Cardiac muscle cell (in vitro differentiated cells and primary cell): ENCODE results near the gene USB1. TPM values are rescaled to one million over a fixed set of nuclear protein-coding genes. Genes with fewer than 3 reads are reported as not detected.

Experiments
- DNase-seq, 2 donors: peaks; one replicate each; pipeline versions ENCODE4 v3.0.0 to v3.0.0-alpha.2; 2010 to 2017; ENCODE audit warnings: low read depth in 1 of 2, low spot score in 1 of 2
- H3K27ac ChIP-seq: fragments of 200-600 bp; sonication (generic); 2 replicates; pipeline ENCODE4 v1.5.1; 2016
- H3K27me3 ChIP-seq: fragments of 200-600 bp; sonication (generic); 2 replicates; pipeline ENCODE4 v1.6.0; 2016; ENCODE audit warnings: control low read depth
- H3K36me3 ChIP-seq: fragments of 200-600 bp; sonication (generic); 2 replicates; pipeline ENCODE4 v1.5.1; 2016; ENCODE audit warnings: control low read depth
- H3K4me1 ChIP-seq: fragments of 200-600 bp; sonication (generic); 2 replicates; pipeline ENCODE4 v1.8.1; 2017; ENCODE audit warnings: low read depth, mild to moderate bottlenecking, mixed run types
- H3K4me3 ChIP-seq: fragments of 200-600 bp; sonication (generic); 2 replicates; pipeline ENCODE4 v1.5.1; 2016; ENCODE audit warnings: mild to moderate bottlenecking
- H3K9me3 ChIP-seq: fragments of 200-600 bp; sonication (generic); 2 replicates; pipeline ENCODE4 v1.5.1; 2017; ENCODE audit warnings: low read depth, mild to moderate bottlenecking, control low read depth
- polyA plus RNA-seq: library from polyadenylated mRNA; unstranded; fragments of >200 nt; fragmentation: Nextera tagmentation; extraction: Ambion mirVana; gene quantifications from 2 replicates; pipeline ENCODE4 v1.2.1, GENCODE V29; 2016
- total RNA-seq: library from RNA; depleted of rRNA; stranded (reverse); fragments of >200 nt; gene quantifications from 2 replicates; pipeline ENCODE4 v1.2.3, GENCODE V29; 2016
- TF ChIP-seq, protein P1 (sequence below): IDR thresholded peaks from 2 replicates; pipeline ENCODE4 v1.5.1; 2012; ENCODE audit warnings: low read depth, mild to moderate bottlenecking, low read length

The USB1 gene
- total and polyA plus RNA-seq, 2 experiments from 2014 or later, result 48.3 to 60.8 TPM

DNA sequence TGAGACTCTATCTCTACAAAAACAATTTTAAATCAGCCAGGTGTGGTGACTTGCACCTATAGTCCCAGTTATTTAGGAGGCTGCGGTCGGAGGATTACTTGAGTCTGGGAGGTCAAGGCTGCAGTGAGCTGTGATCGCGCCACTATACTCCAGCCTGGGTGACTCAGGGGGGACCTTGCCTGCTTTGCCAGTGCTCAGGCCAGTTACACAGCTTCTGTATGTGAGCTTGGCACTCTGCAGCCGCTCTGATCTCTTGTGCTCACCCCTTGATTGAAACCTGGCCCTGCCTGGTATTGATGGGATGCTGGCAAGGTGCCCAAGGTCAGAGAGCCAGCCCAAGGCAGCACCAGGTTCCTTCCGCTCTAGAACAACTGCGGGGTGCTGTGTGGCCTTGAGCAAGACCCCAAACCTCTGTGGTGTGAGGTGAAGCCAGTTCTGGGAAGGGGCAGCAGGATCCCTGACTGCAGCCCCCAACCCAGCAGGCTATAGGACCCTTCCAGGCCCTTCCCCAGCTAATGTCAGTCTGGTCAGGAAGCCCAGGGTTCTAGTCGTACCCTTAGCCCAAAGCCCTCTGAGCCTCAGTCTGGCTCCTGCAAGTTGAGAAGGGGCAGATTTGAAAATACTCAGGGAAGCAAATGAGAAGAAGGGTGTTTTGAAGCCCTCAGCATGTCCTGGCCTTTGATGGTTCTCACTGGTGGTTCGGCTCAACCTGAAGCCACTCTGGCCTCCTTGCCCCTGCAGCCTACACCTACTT is 43.2 kb downstream of the USB1 start:
- peak overlapping the region; percentile 96 for H3K27ac ChIP-seq
- peaks cover 28% of the 10 kb centered on the region for H3K4me1 ChIP-seq
- no peaks in the 10 kb centered on the region for H3K9me3 ChIP-seq
- H3K36me3 ChIP-seq, result peaks cover 63% of the 10 kb centered on the region
- H3K4me3 ChIP-seq, result no peak overlapping the region
- no peaks in the 10 kb centered on the region for H3K27me3 ChIP-seq
- no peak for DNase-seq
- TF ChIP-seq, protein P1, sequence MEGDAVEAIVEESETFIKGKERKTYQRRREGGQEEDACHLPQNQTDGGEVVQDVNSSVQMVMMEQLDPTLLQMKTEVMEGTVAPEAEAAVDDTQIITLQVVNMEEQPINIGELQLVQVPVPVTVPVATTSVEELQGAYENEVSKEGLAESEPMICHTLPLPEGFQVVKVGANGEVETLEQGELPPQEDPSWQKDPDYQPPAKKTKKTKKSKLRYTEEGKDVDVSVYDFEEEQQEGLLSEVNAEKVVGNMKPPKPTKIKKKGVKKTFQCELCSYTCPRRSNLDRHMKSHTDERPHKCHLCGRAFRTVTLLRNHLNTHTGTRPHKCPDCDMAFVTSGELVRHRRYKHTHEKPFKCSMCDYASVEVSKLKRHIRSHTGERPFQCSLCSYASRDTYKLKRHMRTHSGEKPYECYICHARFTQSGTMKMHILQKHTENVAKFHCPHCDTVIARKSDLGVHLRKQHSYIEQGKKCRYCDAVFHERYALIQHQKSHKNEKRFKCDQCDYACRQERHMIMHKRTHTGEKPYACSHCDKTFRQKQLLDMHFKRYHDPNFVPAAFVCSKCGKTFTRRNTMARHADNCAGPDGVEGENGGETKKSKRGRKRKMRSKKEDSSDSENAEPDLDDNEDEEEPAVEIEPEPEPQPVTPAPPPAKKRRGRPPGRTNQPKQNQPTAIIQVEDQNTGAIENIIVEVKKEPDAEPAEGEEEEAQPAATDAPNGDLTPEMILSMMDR, result no peak

DNA sequence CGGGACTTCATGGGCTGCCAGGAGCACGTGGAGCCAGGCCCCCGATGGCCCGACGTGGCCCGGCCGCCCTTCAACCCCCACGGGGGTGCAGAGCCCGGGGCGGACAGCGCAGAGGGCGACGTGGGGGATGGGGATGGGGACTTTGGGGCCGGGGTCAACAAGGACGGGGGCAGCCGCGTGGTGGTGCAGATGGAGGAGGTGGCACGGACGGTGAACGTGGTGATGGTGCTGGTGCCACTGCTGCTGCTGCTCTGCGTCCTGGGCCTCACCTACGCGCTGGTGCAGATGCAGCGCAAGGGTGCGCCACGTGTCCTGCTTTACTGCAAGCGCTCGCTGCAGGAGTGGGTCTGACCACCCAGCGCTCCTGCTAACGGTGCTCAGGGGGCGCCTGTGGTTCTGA is 43.9 kb downstream of the USB1 start:
- Histone ChIP-seq H3K4me1 (peaks cover 34% of the 10 kb centered on the region), H3K27ac (peak overlapping the region; percentile 96), H3K27me3 (no peaks in the 10 kb centered on the region), H3K9me3 (no peaks in the 10 kb centered on the region), H3K4me3 (no peak overlapping the region), H3K36me3 (peaks cover 56% of the 10 kb centered on the region)
- TF ChIP-seq, protein P1, result no peak
- DNase-seq, result no peak

DNA sequence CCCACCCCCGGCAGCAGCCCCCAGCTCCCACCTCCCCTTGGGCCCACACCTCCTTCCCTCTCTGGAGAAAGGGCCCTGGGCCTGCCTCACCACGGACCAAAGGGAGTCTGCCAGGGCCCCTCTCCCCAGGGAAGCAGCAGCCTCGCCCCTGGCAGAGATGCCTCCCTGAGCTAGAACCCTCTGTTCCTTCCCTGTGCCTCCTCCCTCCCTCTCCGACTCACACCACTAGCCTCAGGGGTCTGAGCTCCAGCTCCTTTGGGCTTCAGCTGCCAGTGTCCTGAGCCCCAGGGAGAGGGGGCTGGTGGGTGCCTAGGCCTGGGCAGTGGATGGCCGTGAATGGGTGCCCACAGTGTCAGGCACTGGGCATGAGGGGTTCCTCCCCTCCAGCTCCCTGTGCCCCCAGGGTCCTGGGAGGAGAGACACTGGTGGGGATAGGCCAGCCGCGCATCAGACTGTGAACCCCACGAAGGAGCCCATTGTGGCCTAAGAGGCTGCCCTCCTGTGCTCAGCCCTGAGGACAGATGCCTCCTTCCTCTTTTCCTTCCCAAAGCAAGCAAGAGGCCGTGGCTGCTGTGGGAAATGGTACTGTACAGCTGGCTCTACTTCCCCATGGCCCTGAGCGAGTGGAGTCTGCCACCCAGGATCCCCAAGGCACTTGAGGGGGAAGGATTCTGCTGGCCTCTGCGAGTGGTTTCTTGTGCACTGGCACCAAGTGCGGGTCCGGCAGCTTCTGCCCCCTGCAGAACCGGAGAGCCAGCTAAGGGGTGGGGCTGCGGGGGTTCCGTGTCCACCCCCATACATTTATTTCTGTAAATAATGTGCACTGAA is 45.1 kb downstream of the USB1 start:
- TF ChIP-seq, protein P1, result no peak
- no peak overlapping the region for H3K4me3 ChIP-seq
- DNase-seq, result no peak
- peaks cover 46% of the 10 kb centered on the region for H3K4me1 ChIP-seq
- H3K36me3 ChIP-seq, result peaks cover 45% of the 10 kb centered on the region
- H3K27me3 ChIP-seq, result no peaks in the 10 kb centered on the region
- H3K27ac ChIP-seq, result peak overlapping the region; percentile 96
- no peaks in the 10 kb centered on the region for H3K9me3 ChIP-seq

DNA sequence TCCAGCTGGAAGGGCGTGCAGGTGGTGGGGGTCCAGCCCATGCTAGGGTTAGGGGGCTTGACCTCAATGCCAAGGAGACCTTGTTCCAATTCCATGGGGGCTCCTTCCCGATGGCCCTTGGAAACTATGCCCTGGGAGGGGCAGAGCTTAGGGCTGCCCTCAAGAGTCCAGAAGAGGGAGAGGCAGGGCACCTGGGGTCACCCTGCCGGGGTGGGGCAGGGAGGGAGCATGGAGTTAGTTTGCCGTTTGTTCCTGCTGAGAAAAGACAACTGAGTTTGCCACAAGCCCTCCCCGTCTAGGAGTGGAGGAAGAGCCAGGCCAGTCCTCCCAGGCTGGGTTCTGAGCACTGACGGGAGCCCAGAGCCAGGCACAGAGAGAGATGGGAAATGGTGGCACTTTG is 45.7 kb downstream of the USB1 start:
- H3K9me3 ChIP-seq, result no peaks in the 10 kb centered on the region
- no peak overlapping the region for H3K4me3 ChIP-seq
- peaks cover 53% of the 10 kb centered on the region for H3K4me1 ChIP-seq
- no peaks in the 10 kb centered on the region for H3K27me3 ChIP-seq
- H3K27ac ChIP-seq, result peak overlapping the region; percentile 96
- peaks cover 38% of the 10 kb centered on the region for H3K36me3 ChIP-seq
- TF ChIP-seq, protein P1, result no peak
- no peak for DNase-seq

DNA sequence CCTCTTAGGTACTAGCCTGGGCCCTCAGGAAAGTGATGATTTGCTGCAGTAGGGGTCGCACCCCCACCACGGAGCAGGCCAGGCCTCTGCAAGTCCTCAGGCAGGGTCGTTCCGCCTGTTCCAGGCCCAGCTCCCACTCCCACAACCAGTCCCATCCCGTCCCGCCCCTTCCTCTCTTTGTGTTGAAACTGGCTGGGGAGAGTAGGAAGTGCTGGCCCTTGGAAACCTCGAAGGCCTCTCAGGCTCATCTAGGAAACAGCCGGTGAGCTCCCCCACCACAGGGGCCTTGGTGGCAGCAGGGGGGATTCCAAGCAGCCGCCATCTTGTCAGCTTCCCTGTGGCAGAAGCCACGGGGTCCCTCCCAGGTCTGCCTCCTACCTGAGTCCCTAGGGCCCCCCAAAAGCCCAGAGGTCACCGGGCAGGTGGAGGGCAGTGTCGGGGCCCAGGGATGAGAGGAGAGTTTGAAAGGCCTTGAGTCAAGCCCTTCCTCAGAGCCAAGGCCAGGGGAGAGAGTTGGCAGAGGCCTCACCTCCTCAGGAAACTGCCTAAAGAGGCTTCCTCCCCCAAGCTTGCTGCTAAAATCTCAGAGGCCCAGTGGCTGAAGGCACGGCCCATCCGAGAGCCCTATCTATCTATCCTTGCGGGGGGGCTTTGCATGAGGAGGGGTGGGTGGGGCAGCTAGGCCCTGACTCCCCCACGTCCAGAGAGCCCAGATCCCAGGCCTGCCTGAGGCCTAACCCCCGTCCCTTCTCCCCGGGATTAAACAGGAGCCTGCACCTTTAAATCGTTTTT is 46.5 kb downstream of the USB1 start:
- Histone ChIP-seq H3K27ac (peak overlapping the region; percentile 96), H3K4me1 (peaks cover 57% of the 10 kb centered on the region), H3K4me3 (no peak overlapping the region), H3K9me3 (no peaks in the 10 kb centered on the region), H3K27me3 (no peaks in the 10 kb centered on the region), H3K36me3 (peaks cover 30% of the 10 kb centered on the region)
- TF ChIP-seq, protein P1, result no peak
- no peak for DNase-seq
